ENCODE measurements around the gene LARP1. TPM values are rescaled to one million over a fixed set of nuclear protein-coding genes. Genes with fewer than 3 reads are reported as not detected.

Gene LARP1
- total and polyA plus RNA-seq, 9 of the 15 experiments (the other 6 are each of a cell fraction or from before 2014, with no cell fraction given), result 22.6 to 300 (median 92.0) TPM

DNA sequence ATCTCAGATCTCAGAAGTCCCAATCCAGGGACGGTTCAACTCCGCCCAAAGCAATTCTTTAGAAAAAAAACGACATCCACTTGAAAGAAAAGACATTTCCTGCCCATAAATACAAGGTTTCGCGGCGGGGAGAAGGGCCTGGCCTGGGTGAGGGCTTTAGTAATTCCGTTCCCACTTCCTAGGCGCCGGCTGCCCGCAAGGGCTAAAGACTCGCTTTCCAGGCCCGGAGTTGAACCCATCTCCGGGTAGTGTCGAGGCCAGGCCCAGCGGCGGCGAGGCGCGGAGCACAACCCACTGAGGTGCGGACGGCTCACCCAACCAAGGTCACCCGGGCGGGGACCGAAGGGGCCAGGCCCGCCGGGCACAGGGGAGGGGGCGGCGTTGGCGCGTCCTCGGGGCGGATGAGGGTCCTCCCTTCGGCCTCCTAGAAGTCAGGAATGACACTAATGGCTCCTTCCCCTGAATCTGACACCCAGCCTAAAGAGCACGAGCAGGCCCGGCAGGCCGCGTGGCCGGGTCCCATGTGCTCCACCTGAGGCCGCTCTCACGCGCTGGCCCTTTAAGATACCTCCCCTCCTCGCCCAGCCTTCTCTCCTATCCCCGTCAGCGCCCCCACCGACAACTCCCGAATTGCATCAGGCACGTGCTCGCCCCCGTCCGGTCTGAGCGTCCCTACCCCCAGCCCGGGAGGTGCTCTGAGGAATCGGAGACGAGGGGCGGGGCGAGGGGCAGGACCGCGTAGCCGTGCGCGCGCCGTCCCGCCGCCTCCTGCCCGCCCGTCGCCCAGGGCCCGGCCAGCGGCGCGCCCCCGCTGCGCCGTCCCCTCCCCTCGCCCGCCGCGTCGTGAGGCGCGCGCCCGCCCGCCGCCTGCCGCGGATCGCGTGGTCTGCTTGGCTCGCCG, 467 bp upstream of the LARP1 start (continued):
- TF ChIP-seq POLR2B (IDR thresholded peaks at IDR 0.05; ENCODE audit: low read depth, partially characterized antibody) (peak; percentile 47), PRMT5 (CRISPR knock-in tag; IDR thresholded peaks at IDR 0.05) (no peak), YBX1 (IDR thresholded peaks at IDR 0.05) (no peak), KLF6 (CRISPR knock-in tag; IDR thresholded peaks at IDR 0.05; ENCODE audit: borderline replicate concordance) (no peak), PCBP2 (IDR thresholded peaks at IDR 0.05; ENCODE audit: low read depth, low read length, poor library complexity, severe bottlenecking) (no peak), HNRNPUL1 (IDR thresholded peaks at IDR 0.05; ENCODE audit: low read length) (no peak), NCOA4 (IDR thresholded peaks at IDR 0.05; ENCODE audit: partially characterized antibody) (no peak), RNF2 (IDR thresholded peaks at IDR 0.05) (peak; percentile 93), HLTF (IDR thresholded peaks at IDR 0.05) (no peak), NCOR1 (IDR thresholded peaks at IDR 0.05) (peak; percentile 74), HNRNPL (IDR thresholded peaks at IDR 0.05; ENCODE audit: low read depth, low read length) (no peak), MYC (IDR thresholded peaks at IDR 0.05; ENCODE audit: low read depth, low read length) (peak; percentile 100), MYC (CRISPR knock-in tag; IDR thresholded peaks at IDR 0.05; ENCODE audit: borderline replicate concordance, low read depth) (peak; percentile 99), SNIP1 (IDR thresholded peaks at IDR 0.05; ENCODE audit: low read depth) (peak; percentile 67), SREBF1 (IDR thresholded peaks at IDR 0.05; ENCODE audit: borderline replicate concordance, low read depth, low read length) (no peak), BRCA1 (IDR thresholded peaks at IDR 0.05) (no peak), BRCA1 (CRISPR knock-in tag; IDR thresholded peaks at IDR 0.05) (no peak), HMBOX1 (IDR thresholded peaks at IDR 0.05) (no peak), EGR1 (conservative IDR thresholded peaks at IDR 0.05) (peak; percentile 96), SLC30A9 (CRISPR knock-in tag; IDR thresholded peaks at IDR 0.05) (no peak), ZBTB17 (CRISPR knock-in tag; IDR thresholded peaks at IDR 0.05) (peak; percentile 75), TEAD1 (CRISPR knock-in tag; IDR thresholded peaks at IDR 0.05) (peak; percentile 39 to 92), CBX2 (IDR thresholded peaks at IDR 0.05; ENCODE audit: insufficient read depth, low read length, poor library complexity, severe bottlenecking) (no peak), SIN3B (IDR thresholded peaks at IDR 0.05; ENCODE audit: low read depth) (0 out of 2 replicates have a peak, but pooled peaks have one; percentile 21)
- TF ChIP-seq, protein P1, sequence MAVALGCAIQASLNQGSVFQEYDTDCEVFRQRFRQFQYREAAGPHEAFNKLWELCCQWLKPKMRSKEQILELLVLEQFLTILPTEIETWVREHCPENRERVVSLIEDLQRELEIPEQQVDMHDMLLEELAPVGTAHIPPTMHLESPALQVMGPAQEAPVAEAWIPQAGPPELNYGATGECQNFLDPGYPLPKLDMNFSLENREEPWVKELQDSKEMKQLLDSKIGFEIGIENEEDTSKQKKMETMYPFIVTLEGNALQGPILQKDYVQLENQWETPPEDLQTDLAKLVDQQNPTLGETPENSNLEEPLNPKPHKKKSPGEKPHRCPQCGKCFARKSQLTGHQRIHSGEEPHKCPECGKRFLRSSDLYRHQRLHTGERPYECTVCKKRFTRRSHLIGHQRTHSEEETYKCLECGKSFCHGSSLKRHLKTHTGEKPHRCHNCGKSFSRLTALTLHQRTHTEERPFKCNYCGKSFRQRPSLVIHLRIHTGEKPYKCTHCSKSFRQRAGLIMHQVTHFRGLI (CRISPR knock-in tag; IDR thresholded peaks at IDR 0.05), result no peak
- TF ChIP-seq, protein P2, sequence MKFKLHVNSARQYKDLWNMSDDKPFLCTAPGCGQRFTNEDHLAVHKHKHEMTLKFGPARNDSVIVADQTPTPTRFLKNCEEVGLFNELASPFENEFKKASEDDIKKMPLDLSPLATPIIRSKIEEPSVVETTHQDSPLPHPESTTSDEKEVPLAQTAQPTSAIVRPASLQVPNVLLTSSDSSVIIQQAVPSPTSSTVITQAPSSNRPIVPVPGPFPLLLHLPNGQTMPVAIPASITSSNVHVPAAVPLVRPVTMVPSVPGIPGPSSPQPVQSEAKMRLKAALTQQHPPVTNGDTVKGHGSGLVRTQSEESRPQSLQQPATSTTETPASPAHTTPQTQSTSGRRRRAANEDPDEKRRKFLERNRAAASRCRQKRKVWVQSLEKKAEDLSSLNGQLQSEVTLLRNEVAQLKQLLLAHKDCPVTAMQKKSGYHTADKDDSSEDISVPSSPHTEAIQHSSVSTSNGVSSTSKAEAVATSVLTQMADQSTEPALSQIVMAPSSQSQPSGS (CRISPR knock-in tag; IDR thresholded peaks at IDR 0.05), result no peak
